GM12864 (cell line): ENCODE measurements around the gene ZNF541.

Experiments used
- DNase-seq: peaks from one replicate; pipeline ENCODE4 v3.0.0-alpha.2; 2011; ENCODE audit warnings: low read depth
- H3K4me3 ChIP-seq: 2 replicates; pipeline ENCODE4 v1.5.1; 2011; ENCODE audit warnings: mild to moderate bottlenecking, low read depth, low read length, control low read depth
- CTCF ChIP-seq: IDR thresholded peaks from 2 replicates; pipeline ENCODE4 v1.5.1; 2011; ENCODE audit warnings: low read depth, mild to moderate bottlenecking, moderate library complexity, low read length, control low read depth, inconsistent platforms; ENCODE audit errors: missing control alignments

Gene ZNF541

GRCh38 chr19:47529018-47529742, 43.8 kb downstream of the ZNF541 start:
- H3K4me3 ChIP-seq = no peak overlapping the region
- no peak for TF ChIP-seq CTCF
- no peak for DNase-seq

- no peak for DNase-seq
- H3K4me3 ChIP-seq = no peak overlapping the region
- no peak for TF ChIP-seq CTCF
Observed at GRCh38 chr19:47526798-47527197, 46.1 kb downstream of the ZNF541 start.

DNA sequence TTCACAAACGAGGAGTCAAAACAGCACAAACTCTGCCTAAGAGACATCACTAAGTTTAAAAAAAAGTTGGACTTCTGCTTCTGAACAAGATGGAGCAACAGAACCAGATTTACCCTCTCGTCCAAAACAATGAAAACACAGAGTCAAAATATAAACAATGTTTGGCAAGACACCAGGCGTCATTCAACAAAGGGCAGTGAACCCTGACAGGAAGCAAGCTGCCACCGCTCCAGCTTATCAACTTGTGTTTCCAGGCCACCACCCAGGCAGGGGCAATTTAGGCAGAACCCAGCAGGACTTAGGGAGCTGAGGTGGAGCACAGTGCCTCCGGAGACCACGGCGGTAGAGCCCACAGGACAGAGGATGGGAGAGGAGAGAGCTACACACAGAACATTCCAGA, 49.5 kb downstream of the ZNF541 start:
- DNase-seq = no peak
- H3K4me3 ChIP-seq = no peak overlapping the region
- TF ChIP-seq CTCF = no peak
